NB4 (cell line): Measurements from ENCODE around the gene RBM47.

Experiments used
- POLR2A ChIP-seq: IDR thresholded peaks from 2 replicates; pipeline ENCODE4 v1.6.1; 2011; ENCODE audit warnings: mild to moderate bottlenecking; ENCODE audit not compliant: insufficient read length; ENCODE audit errors: extremely low read depth
- TF ChIP-seq, protein P1 (sequence below): IDR thresholded peaks from one replicate; pipeline ENCODE4 v1.5.1; 2012; ENCODE audit warnings: low read depth, low read length

DNA sequence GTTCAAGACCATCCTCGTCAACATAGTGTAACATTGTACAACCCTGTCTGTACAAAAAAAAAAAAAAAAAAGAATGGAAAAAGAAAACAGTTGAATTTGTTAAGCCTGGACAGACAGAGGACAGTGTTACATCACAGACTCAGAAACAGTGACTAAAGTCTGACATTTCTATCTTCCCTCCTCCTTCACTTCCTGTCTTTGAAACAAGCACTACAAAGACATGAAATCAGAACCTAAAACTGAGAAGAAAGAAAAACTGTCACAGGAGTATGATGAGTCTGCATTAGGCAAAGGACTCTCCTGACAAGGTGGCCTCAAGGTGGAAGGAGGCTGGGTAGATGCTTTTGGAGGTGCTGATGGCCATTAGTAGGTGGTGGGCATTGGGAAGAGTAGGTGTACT, 126.7 kb downstream of the RBM47 start:
- TF ChIP-seq, protein P1, sequence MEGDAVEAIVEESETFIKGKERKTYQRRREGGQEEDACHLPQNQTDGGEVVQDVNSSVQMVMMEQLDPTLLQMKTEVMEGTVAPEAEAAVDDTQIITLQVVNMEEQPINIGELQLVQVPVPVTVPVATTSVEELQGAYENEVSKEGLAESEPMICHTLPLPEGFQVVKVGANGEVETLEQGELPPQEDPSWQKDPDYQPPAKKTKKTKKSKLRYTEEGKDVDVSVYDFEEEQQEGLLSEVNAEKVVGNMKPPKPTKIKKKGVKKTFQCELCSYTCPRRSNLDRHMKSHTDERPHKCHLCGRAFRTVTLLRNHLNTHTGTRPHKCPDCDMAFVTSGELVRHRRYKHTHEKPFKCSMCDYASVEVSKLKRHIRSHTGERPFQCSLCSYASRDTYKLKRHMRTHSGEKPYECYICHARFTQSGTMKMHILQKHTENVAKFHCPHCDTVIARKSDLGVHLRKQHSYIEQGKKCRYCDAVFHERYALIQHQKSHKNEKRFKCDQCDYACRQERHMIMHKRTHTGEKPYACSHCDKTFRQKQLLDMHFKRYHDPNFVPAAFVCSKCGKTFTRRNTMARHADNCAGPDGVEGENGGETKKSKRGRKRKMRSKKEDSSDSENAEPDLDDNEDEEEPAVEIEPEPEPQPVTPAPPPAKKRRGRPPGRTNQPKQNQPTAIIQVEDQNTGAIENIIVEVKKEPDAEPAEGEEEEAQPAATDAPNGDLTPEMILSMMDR: no peak
- TF ChIP-seq POLR2A: no peak
